CMK (cell line): ENCODE results near the gene CRMP1.

Experiments used
- DNase-seq: peaks from one replicate; pipeline ENCODE4 v3.0.0-alpha.2; 2010; ENCODE audit warnings: low read depth

The CRMP1 gene

DNA sequence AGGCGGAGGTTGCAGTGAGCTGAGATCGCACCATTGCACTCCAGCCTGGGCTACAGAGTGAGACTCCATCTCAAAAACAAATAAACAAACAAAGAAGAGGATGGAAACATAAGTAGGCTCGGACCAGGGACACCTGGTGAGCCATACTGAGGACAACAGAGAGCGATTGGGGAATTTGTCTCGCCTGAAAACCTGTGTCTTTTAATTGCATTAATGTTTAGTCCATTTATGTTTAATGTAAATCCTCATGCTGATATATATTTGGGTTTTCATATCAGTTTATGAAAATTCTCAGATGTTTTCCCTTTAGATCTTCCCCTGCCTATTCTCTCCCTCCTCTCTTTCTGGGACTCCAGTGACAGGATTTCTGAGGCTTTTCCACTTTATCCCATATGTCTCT, 97.3 kb downstream of the CRMP1 start:
- no peak for DNase-seq

DNA sequence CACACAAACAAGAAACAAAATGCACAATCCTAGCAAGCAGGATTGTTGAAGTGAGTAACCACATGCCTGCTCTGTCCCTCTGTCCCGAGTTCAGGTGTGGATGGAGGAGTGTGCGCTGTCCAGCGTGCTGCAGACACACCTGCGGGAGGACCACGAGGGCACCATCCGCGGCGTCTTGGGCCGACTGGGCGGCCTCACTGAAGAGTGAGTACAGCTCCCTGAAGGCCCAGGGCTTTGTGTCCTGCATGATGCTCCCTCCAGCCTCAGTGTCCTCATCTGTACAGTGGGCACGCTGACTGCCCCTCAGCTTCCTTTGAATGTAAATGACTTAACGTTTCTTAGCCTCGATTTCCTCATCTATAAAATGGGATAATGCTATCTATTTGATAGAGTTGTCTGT, 99.4 kb downstream of the CRMP1 start:
- DNase-seq = no peak

DNA sequence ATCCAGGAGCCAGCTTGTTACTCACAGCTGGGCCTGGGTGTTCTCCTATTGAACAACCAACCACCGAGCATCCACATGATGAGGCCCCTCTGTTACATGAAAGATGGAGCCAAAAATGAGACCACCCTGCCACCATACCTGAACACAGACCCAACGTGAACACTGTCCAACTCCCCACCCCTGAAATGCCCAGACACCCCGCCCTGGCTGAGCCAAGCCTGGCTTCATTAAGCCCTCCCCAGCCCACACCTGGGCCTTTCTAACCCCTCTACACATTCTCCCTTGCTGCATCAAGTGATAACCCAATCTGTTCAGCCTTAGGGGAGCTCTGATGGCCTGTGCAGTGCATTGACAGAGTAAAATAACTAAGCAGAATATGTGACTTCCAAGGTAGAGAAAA, 101.2 kb downstream of the CRMP1 start:
- DNase-seq = no peak

DNA sequence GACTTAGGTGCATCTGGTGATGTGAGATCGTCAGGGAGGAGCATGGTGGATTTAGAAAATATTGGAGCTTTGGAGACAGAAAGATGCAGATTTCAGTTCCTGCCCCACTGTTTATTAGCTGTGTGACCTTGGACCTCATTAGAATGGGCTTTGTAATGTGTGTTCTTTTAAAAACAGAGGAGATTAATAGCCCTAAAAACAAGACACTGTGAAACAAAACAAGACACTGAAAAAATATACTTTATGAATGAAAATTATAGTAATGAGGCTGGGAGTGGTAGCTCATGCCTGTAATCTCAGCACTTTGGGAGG, 102.4 kb downstream of the CRMP1 start:
- DNase-seq = no peak

DNA sequence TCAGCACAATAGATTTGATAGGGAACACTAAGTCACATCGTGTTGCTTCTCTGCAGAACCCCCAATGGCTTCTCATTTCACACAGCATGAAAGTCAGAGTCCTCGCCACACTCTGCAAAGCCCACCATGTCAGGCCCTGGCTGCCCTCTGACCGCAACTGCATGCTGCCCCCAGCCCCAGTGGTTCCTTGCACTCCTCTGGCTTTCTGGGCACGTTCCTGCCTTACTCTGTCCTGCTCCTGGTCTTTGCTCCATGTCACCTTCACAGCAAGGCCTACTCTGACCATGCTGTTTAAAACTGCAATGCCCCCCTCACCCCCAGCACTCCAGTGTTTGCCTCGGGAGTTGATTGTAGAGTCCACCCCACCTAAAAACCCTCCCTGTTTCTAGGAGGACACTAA, 103.7 kb downstream of the CRMP1 start:
- no peak for DNase-seq

DNA sequence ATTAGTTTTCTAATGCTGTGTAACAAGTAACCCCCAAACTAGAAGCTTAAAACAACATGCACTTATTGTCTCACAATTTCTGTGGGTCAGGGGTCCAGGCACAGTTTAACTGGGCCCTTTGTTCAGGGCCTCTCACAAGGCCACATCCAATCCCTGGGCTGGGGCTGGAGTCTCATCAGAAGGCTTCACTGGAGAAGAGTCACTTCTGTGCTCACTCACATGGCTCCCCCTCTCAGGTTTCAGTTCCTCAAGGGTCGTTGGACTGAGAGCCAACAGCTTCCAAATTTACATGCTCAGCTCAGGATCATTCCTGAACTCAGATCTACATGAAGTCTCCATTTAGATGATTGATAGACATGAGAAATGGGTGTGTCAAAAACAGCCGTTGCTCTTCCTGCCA, 104.7 kb downstream of the CRMP1 start:
- no peak for DNase-seq

DNA sequence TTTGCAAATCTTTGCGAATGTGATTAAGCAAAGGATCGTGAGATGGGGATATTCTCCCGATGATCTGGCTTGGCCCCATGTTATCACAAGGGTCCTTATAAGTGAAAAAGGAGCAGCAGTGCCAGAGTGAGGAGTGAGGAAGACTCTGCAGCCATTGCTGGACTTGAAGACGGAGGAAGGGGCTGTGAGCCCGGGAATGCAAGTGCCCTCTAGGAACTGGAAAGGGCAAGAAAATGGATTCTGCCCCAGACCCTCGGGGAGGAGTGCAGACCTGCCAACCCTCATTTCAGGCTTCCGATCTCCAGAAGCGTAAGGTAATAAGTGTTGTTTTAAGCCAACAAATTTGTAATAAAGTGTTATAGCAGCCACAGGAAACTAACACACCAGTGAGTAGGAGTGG, 105.6 kb downstream of the CRMP1 start:
- DNase-seq = no peak

DNA sequence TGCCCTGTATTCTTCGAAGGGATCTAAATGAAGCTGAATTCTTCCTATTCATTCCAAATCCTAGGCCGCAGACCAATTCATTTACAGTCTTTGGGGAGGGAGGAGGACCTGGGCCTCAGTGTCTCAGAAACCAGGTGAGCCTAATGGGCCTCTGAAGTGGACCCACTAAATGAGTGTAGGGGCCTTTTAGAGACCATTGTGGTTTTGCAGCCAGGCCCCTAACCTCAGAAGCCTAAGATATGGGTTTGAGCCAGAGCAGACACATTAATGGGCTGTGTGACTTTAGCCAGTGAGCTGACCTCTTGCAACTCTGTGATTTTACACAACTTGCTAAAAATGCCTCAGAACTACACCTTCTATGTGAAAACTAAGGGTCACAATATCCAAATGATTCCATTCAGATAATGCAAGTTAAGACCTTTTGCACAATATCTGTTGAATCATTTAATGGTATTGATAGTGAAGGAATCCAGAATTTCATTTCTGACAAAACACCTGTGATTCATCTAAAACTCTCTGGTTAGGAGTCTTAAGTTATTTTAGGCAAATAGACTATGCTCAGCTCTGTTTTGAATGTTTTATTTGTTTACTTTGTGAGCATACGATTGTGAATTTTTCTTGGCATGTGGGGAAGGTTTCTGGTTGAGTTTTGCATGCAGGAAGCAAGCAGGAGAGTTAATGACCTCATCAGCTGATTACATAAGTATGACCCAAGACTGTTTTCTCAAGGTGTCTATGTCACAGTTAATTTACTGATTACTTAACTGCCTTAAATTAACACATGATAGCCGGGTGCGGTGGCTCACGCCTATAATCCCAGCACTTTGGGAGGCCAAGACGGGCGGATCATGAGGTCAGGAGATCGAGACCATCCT, 106.8 kb downstream of the CRMP1 start:
- no peak for DNase-seq

DNA sequence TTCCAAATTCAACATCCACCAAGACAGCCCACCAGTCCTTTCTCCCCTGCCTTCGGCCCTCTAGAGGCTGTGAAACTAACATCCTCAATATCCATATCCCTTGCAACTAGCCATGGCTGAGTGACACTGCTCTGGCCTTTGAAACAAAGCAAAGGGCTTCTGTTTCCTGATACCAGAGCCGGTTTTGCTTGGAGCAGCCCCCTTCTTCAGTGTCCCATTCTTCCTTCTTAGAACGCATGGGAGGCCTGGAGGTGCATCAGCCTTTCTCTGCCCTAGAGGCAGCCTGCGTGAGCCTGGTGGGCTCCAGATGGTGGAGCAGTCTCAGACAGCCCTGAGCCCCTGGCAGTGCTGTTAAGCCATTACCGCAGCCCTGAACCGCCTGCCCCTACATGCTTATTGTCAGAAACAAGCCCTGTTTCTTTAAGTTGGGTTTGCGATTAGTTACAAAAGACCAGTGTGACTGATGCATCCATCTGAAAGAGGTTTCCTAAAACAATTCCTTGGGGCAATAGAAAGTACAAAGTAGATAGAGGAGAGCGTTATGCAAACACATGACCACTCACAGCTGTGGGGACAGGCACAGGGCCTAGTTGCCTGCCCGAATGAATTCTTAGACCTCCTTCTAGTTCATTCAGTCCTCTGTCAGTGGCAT, 107.8 kb downstream of the CRMP1 start:
- DNase-seq = no peak

DNA sequence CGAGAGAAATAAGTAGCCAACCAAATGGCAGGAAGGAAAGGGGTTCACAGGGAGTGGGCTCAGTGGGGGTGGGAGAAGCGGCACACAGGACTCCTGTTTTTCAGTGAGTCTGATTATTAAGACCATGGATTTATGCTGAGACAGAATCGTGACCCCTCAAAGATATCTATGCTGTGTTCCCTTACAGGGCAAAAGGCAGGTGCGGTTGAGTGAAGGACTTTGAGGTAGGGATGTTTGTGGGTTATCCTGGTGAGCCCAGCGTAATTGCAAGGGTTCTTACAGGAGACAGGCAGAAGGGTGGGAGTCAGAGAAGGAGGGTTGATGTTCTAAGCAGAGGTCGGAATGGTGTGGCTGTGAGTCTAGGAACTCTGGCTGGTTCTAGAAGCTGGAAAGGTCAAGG, 108.9 kb downstream of the CRMP1 start:
- DNase-seq = no peak

DNA sequence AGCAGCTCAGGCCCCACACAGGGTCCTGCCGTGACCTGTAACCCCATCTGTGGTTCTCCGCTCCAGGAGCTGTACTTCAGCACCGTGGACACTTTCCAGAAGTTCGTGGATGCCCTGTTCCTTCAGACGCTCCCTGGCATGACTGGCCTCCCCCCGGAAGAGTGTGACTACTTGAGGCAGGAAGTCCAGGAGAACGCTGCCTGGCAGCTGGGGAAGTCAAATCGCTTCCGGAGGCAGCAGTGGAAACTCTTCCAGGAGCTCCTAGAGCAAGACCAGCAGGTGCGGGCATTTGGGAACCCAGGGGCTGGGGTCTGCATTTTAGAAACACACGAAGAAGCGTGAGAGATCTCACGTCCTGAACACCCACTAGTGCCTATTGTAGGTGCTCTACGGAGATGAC, 109.4 kb downstream of the CRMP1 start:
- no peak for DNase-seq

DNA sequence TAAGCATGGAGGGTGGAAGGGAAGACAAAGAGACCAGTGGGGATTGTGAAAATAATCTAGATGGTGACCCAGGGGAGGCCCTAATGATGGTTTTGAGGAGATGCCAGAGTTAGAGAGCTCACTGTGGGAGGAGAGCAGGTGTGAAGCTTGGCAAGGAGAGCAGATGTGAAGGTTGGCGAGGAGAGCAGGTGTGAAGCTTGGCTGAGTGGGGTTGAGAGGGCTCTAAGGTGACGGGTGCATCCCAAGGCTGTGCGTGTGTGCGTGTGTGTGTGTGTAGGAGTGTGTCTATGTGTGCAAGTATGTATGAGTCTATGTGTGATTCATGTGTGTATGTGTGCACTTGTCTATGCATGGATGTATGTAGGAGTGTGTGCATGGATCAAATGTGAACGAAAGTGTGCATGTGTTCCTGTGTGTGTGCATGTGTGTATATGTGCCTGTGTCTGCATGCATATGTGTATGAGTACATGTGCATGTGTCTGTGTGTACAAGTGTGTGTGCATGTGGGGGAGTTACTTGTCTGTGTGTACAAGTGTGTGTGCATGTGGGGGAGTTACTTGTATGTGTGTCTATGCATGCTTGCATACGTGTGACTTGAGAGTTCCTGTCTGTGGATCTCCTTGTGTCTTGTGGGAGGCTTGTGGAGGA, 109.9 kb downstream of the CRMP1 start:
- no peak for DNase-seq

DNA sequence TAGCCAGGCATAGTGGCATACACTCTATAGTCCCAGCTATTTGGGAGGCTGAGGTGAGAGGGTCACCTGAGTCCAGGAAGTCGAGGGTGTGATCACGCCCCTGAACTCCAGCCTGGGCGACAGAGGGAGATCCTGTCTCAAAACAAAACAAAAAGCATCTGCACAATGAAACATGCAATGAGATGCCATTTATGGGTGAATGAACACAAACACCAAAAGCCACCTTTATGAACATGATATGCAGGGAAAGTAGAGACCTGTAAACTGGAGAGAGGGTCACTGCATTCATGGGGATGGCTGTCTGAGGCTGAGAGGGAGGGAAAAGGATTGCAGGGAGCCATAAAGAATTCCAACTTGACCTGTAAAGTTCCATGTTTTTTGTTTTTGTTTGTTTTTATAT, 111.2 kb downstream of the CRMP1 start:
- DNase-seq = no peak

DNA sequence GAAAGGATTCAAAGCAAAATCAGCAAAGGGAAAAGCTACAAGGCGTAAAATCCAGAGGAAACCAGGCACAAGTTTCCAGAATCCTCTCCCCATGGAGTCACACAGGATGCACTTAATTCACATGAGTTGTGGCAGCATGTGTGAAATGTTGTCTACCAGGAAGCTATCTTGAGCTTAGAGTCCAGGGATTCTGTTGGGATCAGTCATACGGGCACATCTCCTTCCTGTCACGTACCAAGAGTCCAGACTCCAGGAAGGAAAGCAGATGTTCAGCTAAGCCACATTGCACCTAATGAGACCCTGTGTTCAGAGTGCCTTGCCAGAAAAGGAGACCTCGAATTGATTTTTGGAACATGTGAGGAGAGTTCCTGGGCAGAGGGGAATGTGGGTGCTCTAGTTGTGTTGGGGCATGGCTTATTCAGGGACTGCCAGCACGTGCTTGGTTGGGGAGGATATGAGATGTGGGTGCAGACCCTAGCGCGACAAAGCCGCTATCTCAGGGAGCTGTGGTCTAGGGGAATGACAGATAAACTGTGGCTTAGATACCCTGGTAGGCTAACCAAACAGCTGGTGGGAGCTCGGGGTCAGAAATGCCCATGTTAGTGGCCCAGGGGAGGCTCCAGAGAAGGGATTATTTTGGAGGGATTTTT, 111.9 kb downstream of the CRMP1 start:
- DNase-seq = no peak

DNA sequence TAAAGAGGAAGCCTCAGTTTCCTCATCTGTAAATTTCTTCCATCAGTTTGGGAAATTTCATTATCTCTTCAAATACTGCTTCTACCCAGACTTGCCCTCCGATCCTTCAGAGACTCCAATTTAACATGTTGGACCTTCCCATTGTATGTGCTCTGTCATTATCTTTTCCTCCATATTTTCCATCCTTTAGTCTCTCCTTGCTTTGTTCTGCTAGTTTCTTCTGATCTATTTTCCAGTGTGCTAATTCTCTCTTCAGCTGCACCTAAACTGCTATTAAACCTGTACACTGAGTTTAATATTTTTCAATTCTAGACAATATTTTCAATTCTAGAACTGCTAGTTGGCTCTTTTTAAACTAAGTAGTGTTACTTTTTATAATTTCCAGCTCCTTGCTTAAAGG, 116.4 kb downstream of the CRMP1 start:
- no peak for DNase-seq

DNA sequence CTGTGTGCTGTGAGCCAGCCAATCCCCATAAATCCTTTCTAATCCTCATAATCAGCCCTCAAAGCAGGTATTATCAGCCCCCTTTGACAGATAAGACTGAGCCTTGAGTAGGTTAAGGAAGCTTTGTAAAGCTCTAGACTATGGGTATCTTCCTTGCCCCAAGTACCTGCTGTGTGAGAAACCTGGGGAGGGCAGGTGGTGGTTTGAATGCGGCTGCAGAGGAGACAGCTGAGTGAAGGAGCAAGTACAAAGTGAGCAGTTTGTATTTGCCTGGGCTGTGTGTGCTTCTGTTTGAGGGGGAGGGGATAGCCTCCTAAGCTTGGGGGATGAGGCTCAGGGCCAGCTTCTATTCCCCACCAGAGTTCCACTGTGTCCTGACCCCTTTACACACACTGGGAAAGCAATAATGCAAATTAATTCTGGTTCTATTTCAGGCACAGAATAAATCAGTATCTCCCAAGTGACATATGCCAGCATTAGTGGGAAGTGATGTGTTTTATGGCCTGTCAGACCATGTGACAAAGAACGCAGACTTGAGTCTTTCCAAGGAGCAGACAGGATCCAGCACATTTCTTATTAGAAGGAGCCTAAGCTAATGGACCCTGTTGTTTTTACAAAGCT, 118.4 kb downstream of the CRMP1 start:
- no peak for DNase-seq

DNA sequence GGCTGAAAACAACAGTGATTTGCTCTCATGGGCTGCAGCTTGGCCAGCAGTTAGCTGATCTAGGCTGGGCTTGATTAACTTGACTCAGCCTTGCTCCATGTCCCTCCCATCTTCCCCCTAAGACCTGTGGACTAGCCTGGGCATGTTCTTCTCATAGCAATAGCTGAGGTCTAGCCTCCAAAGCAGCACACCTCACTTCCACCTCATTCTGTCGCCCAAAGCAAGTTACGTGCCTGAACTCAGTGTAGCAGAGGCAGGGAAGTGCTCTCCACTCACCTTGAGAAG, 119.7 kb downstream of the CRMP1 start:
- no peak for DNase-seq

DNA sequence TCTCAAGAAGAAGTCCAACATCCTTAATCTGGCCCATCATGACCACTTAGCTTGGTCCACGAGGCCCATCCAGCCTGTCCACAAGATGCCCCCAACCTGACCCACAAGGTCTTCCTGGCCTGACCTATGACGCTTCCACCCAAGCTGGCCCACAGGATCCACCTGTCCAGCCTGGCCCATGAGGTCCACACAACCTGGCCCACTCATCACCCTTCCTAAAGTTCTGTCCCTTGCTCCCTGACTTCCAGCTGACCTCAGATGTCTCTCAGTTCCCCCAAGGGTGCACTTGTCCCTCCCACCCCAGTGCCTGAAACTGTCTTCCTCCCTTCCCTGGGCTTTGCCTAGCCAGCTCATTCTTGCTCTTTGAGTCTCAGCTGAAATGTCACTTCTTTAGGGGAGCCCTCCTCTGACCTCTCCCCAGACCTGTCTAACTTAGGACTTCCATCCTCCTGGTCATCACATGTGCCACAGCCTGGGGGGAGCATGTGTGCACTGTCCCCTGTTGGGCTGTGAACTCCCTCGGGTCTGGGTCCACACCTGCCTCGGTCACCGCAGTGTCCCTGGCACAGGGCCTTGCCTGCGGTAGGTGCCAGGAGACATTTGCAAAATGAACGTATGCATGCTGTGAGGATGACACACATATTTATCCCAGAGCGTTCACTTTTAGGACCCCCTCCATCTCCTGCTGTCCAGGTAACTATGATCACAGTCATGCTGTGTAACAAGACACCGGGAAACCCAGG, 120.2 kb downstream of the CRMP1 start:
- DNase-seq = no peak
